ENCODE results near the gene HIVEP3. TPM values are rescaled to one million over a fixed set of nuclear protein-coding genes. Genes with fewer than 3 reads are reported as not detected.
A peak's percentile ranks its signal among the peaks of the same experiment; 100 is the strongest.

The HIVEP3 gene
- total RNA-seq, 1 donor from 2014 or later, result 5.7 TPM

- Histone ChIP-seq H3K27ac (replicated peaks) (peak overlapping the region; percentile 61), H3K4me1 (peaks cover 39% of the 10 kb centered on the region), H3K9me3 (replicated peaks) (no peaks in the 10 kb centered on the region), H3K27me3 (ENCODE audit: low read depth) (no peaks in the 10 kb centered on the region), H3K4me3 (no peak overlapping the region), H3K36me3 (no peaks in the 10 kb centered on the region)
- intact Hi-C loops (cut with micrococcal nuclease), result no loop called here
- DNase-seq, result no peak
- no peak for TF ChIP-seq CTCF (IDR thresholded peaks at IDR 0.05; ENCODE audit: borderline replicate concordance)
Measured at GRCh38 chr1:41490911-41491310, 427.8 kb downstream of the HIVEP3 start.

DNA sequence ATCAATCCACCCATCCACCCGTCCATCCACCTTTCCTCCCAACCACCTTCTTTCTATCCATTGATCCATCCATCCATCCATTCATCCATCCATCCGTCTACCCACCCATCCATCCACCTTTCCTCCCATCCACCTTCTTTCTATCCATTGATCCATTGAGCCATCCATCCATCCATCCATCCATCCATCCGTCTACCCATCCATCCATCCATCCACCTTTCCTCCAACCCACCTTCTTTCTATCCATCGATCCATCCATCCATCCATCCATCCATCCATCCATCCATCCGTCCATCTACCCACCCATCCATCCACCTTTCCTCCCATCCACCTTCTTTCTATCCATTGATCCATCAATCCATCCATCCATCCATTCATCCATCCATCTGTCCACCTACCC, 429.2 kb downstream of the HIVEP3 start:
- Histone ChIP-seq H3K9me3 (replicated peaks) (no peaks in the 10 kb centered on the region), H3K36me3 (no peaks in the 10 kb centered on the region), H3K4me3 (no peak overlapping the region), H3K4me1 (peaks cover 44% of the 10 kb centered on the region), H3K27me3 (ENCODE audit: low read depth) (no peaks in the 10 kb centered on the region), H3K27ac (replicated peaks) (no peak overlapping the region)
- no peak for DNase-seq
- TF ChIP-seq CTCF (IDR thresholded peaks at IDR 0.05; ENCODE audit: borderline replicate concordance), result no peak
- intact Hi-C loops (cut with micrococcal nuclease), result no loop called here

DNA sequence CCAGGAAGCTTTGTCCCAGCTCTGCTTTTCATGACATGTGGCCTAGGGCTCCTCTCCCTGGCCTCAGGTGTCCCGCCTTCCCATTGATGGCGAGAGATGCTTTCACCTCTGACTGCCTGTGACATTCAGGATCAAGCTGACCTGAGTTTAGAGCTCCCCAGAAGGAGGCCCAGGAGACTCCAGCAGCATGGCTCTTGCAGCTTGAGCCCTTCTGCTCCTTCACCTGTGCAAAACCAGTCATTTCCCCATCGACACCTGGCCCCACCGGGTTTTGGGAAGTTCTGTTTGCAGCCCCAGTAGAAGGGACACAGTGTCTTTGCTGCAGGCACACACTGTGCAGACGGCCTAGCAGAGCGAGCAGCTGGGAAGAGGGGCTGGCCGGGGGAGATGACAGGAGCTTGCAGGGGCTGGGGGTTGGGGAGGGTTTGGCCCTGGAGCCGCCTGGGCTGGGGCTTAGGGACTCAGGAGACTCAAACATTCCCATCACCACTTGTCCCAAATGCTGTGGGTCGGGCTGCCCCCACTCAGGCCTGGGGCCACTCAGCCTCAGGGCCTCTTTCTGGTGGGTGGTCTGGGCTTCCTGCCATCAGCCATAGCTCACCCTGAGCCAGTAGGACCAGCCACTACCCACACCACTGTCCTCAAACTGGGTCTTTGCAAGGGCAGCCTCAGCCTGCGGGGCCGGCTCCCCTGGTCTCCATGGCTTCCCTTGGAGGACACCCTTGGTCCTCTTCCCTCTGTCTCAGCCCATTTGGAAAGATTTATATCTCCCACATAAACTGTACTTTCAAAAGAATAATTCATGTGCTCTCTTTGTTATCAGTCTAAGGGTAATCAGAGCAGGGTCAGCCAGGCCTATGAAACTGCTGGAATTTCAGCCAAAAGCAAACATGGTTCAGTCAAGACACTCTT, 430.4 kb downstream of the HIVEP3 start:
- peaks cover 56% of the 10 kb centered on the region for H3K4me1 ChIP-seq
- no peaks in the 10 kb centered on the region for H3K36me3 ChIP-seq
- intact Hi-C loops (cut with micrococcal nuclease), result no loop called here
- TF ChIP-seq CTCF (IDR thresholded peaks at IDR 0.05; ENCODE audit: borderline replicate concordance), result no peak
- no peaks in the 10 kb centered on the region for H3K9me3 ChIP-seq (replicated peaks)
- no peak for DNase-seq
- H3K27me3 ChIP-seq (ENCODE audit: low read depth), result no peaks in the 10 kb centered on the region
- no peak overlapping the region for H3K27ac ChIP-seq (replicated peaks)
- no peak overlapping the region for H3K4me3 ChIP-seq

- TF ChIP-seq CTCF (IDR thresholded peaks at IDR 0.05; ENCODE audit: borderline replicate concordance), result no peak
- DNase-seq, result no peak
- no peaks in the 10 kb centered on the region for H3K27me3 ChIP-seq (ENCODE audit: low read depth)
- no peaks in the 10 kb centered on the region for H3K9me3 ChIP-seq (replicated peaks)
- no peaks in the 10 kb centered on the region for H3K36me3 ChIP-seq
- intact Hi-C loops (cut with micrococcal nuclease), result no loop called here
- peak overlapping the region; percentile 21 for H3K4me3 ChIP-seq
- H3K4me1 ChIP-seq, result peaks cover 66% of the 10 kb centered on the region
- H3K27ac ChIP-seq (replicated peaks), result peak overlapping the region; percentile 72
Measured at GRCh38 chr1:41487126-41488039, 431.3 kb downstream of the HIVEP3 start.

DNA sequence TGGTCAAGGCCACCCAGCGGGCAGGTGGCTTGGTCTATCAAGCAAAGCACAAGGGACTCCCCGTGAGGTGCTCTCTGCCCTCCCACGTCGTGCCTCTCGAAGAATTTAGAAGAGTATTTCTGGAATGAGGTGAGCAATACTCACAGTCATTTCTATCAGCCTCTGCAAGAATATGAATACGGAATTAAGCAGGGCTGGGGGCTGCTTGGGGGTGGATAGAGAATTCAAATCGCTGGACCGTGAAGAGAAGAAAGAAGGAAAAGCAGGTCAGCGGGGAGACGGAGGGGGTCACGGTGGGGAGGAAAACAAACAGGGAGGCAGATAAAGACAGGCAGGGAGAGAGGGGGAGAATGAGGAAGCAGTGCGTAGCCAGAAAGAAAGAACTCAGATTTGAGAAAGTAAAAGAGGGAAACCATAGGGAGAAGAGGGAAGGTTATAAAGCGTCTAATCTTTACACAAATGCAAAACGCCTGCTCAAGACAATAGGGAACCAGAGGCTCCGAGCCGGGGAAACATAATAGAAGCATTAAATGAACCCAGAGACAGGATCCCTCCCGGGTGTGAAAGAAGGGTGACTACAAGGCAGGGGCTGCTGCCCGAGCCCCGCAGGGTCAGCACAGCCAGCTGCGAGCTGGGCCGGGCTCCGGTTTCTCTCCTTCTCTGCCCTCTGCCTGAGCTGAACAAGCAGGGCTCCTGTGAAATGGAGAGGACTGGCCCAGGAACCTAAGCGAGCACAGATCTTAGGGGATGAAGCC, 432.2 kb downstream of the HIVEP3 start:
- H3K4me1 ChIP-seq, result peaks cover 70% of the 10 kb centered on the region
- TF ChIP-seq CTCF (IDR thresholded peaks at IDR 0.05; ENCODE audit: borderline replicate concordance), result no peak
- peak overlapping the region; percentile 21 for H3K4me3 ChIP-seq
- no peak for DNase-seq
- intact Hi-C loops (cut with micrococcal nuclease), result no loop called here
- peak overlapping the region; percentile 72 for H3K27ac ChIP-seq (replicated peaks)
- no peaks in the 10 kb centered on the region for H3K36me3 ChIP-seq
- no peaks in the 10 kb centered on the region for H3K27me3 ChIP-seq (ENCODE audit: low read depth)
- no peaks in the 10 kb centered on the region for H3K9me3 ChIP-seq (replicated peaks)

Measured in left ventricle myocardium inferior (tissue), 1 donor.